GM18868 (cell line): ENCODE measurements around the gene MGMT.
A peak's percentile ranks its signal among the peaks of the same experiment; 100 is the strongest.

Source experiments
- ATAC-seq: cut with Tn5 transposase; IDR thresholded peaks from one replicate; pipeline ENCODE4 v1.9.1; 2021; ENCODE audit warnings: mild to moderate bottlenecking, moderate library complexity; ENCODE audit not compliant: unreplicated experiment

The MGMT gene

GRCh38 chr10:129450391-129450790 is 16.6 kb upstream of the MGMT start:
- ATAC-seq: no peak

GRCh38 chr10:129455625-129456024 is 11.4 kb upstream of the MGMT start:
- no peak for ATAC-seq

- no peak for ATAC-seq
Observed at GRCh38 chr10:129459762-129460539, 7.1 kb upstream of the MGMT start.

GRCh38 chr10:129462257-129462795 is 4.7 kb upstream of the MGMT start:
- no peak for ATAC-seq

GRCh38 chr10:129464251-129464650 is 2.8 kb upstream of the MGMT start:
- no peak for ATAC-seq

- peak; percentile 1 for ATAC-seq
Observed at GRCh38 chr10:129465796-129466702, 992 bp upstream of the MGMT start.

GRCh38 chr10:129467359-129468064 is 471 bp downstream of the MGMT start:
- peak; percentile 9 for ATAC-seq

- no peak for ATAC-seq
Observed at GRCh38 chr10:129468187-129468586, 1.1 kb downstream of the MGMT start.

GRCh38 chr10:129470103-129470851 is 3.2 kb downstream of the MGMT start:
- no peak for ATAC-seq

GRCh38 chr10:129471447-129472175 is 4.6 kb downstream of the MGMT start:
- no peak for ATAC-seq

- peak; percentile 86 for ATAC-seq
Observed at GRCh38 chr10:129472696-129473555, 5.9 kb downstream of the MGMT start.

- ATAC-seq: no peak
Observed at GRCh38 chr10:129474642-129475041, 7.6 kb downstream of the MGMT start.

GRCh38 chr10:129476431-129476830 is 9.4 kb downstream of the MGMT start:
- ATAC-seq: no peak

GRCh38 chr10:129477051-129477450 is 10.0 kb downstream of the MGMT start:
- ATAC-seq: no peak

- ATAC-seq: no peak
Observed at GRCh38 chr10:129481641-129482040, 14.6 kb downstream of the MGMT start.

GRCh38 chr10:129483430-129484010 is 16.5 kb downstream of the MGMT start:
- ATAC-seq: no peak

GRCh38 chr10:129486805-129487204 is 19.8 kb downstream of the MGMT start:
- ATAC-seq: no peak

- no peak for ATAC-seq
Observed at GRCh38 chr10:129491123-129491734, 24.2 kb downstream of the MGMT start.
